SK-N-SH treated with all-trans-retinoic acid at 6 μM for 48 hours (cell line): ENCODE measurements around the gene GRIN2D.

Source experiments
- ARNTL ChIP-seq: fragments of 450-650 bp; formaldehyde crosslinking; IDR thresholded peaks from 2 replicates; pipeline ENCODE4 v1.5.0; 2020; ENCODE audit warnings: low read depth, mild to moderate bottlenecking, moderate library complexity, borderline replicate concordance
- BACH2 ChIP-seq: fragments of 250-450 bp; sonication (Bioruptor Pico); IDR thresholded peaks from 2 replicates; pipeline ENCODE4 v1.9.0; 2021; ENCODE audit warnings: mild to moderate bottlenecking, borderline replicate concordance
- CSDC2 ChIP-seq: fragments of 250-450 bp; sonication (Bioruptor Pico); IDR thresholded peaks from 2 replicates; pipeline ENCODE4 v1.5.0; 2020; ENCODE audit warnings: mild to moderate bottlenecking, moderate library complexity
- GLIS3 ChIP-seq: fragments of 250-450 bp; sonication (Bioruptor Pico); IDR thresholded peaks from 2 replicates; pipeline ENCODE4 v1.5.0; 2020; ENCODE audit warnings: mild to moderate bottlenecking, moderate library complexity
- ISL1 ChIP-seq: fragments of 250-450 bp; sonication (Bioruptor Pico); IDR thresholded peaks from 2 replicates; pipeline ENCODE4 v2.1.2; 2022; ENCODE audit warnings: mild to moderate bottlenecking, moderate library complexity
- PPARA ChIP-seq: fragments of 250-450 bp; sonication (Bioruptor Pico); IDR thresholded peaks from 2 replicates; pipeline ENCODE4 v1.5.0; 2020; ENCODE audit warnings: mild to moderate bottlenecking, borderline replicate concordance
- SNAI2 ChIP-seq: fragments of 250-450 bp; sonication (Bioruptor Pico); IDR thresholded peaks from 2 replicates; pipeline ENCODE4 v1.5.0; 2020; ENCODE audit warnings: mild to moderate bottlenecking, moderate library complexity
- TOX ChIP-seq: fragments of 250-450 bp; sonication (Bioruptor Pico); IDR thresholded peaks from 2 replicates; pipeline ENCODE4 v1.8.0; 2021; ENCODE audit warnings: mild to moderate bottlenecking, moderate library complexity, borderline replicate concordance
- ZC3H10 ChIP-seq: fragments of 250-450 bp; sonication (Bioruptor Pico); IDR thresholded peaks from 2 replicates; pipeline ENCODE4 v1.5.1; 2021; ENCODE audit warnings: mild to moderate bottlenecking, moderate library complexity
- ZFP30 ChIP-seq: fragments of 450-650 bp; formaldehyde crosslinking; IDR thresholded peaks from 2 replicates; pipeline ENCODE4 v1.5.0; 2022; ENCODE audit warnings: mild to moderate bottlenecking, moderate library complexity
- ZNF8 ChIP-seq: fragments of 450-650 bp; formaldehyde crosslinking; IDR thresholded peaks from 2 replicates; pipeline ENCODE4 v1.5.0; 2020; ENCODE audit warnings: mild to moderate bottlenecking, moderate library complexity
- TF ChIP-seq, protein P1 (sequence below): fragments of 250-450 bp; sonication (Bioruptor Pico); IDR thresholded peaks from 2 replicates; pipeline ENCODE4 v1.5.1; 2020; ENCODE audit warnings: low read depth, mild to moderate bottlenecking, moderate library complexity
- TF ChIP-seq, protein P2 (sequence below): fragments of 250-450 bp; sonication (Bioruptor Pico); IDR thresholded peaks from 2 replicates; pipeline ENCODE4 v1.8.0; 2020; ENCODE audit warnings: mild to moderate bottlenecking, moderate library complexity, borderline replicate concordance

DNA sequence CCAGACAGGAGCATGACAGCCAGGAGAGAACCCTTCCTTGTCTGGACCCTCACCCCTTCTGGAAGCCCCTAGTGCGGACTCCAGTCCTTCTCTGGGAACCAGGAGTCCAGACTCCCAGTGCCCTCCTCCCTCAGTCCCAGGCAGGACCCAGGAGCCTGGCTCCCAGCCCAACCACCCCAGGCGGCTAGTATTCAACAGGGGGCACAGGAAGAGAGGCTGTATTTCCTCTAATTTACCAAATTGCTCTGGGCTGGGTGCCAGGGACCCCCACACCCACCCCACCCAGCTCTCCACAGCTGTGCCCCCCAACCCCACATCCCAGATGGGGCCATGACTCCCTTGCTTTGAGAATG is 3.3 kb downstream of the GRIN2D start:
- TF ChIP-seq TOX (CRISPR knock-in tag) (no peak), CSDC2 (no peak), ZFP30 (CRISPR knock-in tag) (no peak), SNAI2 (CRISPR knock-in tag) (no peak), ARNTL (no peak), ZC3H10 (CRISPR knock-in tag) (no peak), ISL1 (CRISPR knock-in tag) (no peak), ZNF8 (no peak), GLIS3 (no peak), PPARA (CRISPR knock-in tag) (no peak), BACH2 (no peak)
- TF ChIP-seq, protein P1, sequence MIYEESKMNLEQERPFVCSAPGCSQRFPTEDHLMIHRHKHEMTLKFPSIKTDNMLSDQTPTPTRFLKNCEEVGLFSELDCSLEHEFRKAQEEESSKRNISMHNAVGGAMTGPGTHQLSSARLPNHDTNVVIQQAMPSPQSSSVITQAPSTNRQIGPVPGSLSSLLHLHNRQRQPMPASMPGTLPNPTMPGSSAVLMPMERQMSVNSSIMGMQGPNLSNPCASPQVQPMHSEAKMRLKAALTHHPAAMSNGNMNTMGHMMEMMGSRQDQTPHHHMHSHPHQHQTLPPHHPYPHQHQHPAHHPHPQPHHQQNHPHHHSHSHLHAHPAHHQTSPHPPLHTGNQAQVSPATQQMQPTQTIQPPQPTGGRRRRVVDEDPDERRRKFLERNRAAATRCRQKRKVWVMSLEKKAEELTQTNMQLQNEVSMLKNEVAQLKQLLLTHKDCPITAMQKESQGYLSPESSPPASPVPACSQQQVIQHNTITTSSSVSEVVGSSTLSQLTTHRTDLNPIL (CRISPR knock-in tag), result no peak
- TF ChIP-seq, protein P2, sequence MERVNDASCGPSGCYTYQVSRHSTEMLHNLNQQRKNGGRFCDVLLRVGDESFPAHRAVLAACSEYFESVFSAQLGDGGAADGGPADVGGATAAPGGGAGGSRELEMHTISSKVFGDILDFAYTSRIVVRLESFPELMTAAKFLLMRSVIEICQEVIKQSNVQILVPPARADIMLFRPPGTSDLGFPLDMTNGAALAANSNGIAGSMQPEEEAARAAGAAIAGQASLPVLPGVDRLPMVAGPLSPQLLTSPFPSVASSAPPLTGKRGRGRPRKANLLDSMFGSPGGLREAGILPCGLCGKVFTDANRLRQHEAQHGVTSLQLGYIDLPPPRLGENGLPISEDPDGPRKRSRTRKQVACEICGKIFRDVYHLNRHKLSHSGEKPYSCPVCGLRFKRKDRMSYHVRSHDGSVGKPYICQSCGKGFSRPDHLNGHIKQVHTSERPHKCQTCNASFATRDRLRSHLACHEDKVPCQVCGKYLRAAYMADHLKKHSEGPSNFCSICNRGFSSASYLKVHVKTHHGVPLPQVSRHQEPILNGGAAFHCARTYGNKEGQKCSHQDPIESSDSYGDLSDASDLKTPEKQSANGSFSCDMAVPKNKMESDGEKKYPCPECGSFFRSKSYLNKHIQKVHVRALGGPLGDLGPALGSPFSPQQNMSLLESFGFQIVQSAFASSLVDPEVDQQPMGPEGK (CRISPR knock-in tag), result no peak
